Measurements from ENCODE around the gene CFAP58. TPM values are rescaled to one million over a fixed set of nuclear protein-coding genes. Genes with fewer than 3 reads are reported as not detected.

CFAP58 gene
- total and polyA plus RNA-seq, 2 of the 13 experiments (the other 11 are each of a cell fraction or from before 2014, with no cell fraction given) = 0.03 TPM; not detected in 1

DNA sequence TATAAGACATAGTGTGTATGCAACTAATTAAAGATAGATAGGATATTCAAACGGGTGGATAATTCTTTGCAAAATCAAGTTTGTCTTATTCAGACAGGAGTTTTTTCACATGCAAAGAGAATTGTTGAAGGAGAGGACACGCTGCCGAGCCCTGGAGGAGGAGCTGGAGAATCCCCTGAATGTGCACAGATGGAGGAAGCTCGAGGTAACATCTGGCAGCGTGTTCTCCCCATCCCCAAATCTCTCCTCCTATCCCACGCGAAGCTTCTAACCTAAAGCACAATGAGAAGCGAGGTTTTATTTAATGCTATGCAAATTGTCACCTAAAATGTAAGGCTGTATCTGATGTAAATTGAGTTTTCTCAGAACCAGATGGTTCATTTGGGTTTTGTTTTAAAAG, 50.0 kb downstream of the CFAP58 start (continued):
- TF ChIP-seq, protein P1, sequence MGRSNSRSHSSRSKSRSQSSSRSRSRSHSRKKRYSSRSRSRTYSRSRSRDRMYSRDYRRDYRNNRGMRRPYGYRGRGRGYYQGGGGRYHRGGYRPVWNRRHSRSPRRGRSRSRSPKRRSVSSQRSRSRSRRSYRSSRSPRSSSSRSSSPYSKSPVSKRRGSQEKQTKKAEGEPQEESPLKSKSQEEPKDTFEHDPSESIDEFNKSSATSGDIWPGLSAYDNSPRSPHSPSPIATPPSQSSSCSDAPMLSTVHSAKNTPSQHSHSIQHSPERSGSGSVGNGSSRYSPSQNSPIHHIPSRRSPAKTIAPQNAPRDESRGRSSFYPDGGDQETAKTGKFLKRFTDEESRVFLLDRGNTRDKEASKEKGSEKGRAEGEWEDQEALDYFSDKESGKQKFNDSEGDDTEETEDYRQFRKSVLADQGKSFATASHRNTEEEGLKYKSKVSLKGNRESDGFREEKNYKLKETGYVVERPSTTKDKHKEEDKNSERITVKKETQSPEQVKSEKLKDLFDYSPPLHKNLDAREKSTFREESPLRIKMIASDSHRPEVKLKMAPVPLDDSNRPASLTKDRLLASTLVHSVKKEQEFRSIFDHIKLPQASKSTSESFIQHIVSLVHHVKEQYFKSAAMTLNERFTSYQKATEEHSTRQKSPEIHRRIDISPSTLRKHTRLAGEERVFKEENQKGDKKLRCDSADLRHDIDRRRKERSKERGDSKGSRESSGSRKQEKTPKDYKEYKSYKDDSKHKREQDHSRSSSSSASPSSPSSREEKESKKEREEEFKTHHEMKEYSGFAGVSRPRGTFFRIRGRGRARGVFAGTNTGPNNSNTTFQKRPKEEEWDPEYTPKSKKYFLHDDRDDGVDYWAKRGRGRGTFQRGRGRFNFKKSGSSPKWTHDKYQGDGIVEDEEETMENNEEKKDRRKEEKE (IDR thresholded peaks at IDR 0.05) = no peak

DNA sequence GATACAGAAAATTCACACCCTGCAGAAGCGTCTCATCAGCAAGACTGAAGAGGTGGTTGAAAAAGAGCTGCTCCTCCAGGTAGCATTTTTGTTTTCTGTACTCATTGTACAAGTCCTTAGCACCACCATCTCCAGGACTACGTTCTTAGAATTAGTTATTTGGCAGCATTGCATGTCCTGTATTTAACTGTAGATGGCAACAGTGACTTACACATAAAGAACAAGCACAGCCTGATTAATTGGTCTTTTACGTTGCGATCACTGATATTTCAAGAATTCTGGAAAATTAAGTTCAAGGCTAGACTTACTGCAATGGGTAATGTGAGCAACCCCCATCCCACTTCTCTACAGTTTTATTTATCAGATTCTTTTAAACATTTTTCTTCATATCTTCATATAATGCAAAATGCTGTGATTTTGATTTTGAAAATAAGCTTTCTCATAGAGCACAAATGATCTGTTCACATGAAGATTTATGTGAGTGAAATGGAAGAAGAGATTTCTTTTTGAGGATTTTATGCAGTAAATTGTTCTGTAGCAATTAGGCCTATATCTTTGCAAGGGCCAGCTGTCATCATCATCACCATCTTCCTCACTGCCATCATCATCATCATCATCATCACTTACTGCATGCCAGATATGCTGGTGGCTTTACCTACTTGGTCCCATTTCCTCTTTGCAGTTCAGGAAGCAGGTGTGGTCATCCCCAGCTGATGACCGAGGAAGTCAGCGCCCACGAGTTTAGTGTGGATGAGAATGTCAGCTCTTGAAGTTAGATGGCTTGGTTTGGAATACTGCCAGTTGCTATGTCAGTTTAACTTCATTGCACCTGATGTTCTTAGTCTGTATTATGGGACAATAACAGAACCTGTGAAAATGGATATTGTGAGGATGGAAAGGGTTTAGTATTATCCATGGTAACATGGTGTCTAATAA, 53.4 kb downstream of the CFAP58 start:
- DNase-seq (ENCODE audit: low spot score) = peak; percentile 17
- no peaks in the 10 kb centered on the region for H4K20me1 ChIP-seq (ENCODE audit: insufficient read depth, low read length)
- POLR2A ChIA-PET = no interaction called here
- TF ChIP-seq, protein P2, sequence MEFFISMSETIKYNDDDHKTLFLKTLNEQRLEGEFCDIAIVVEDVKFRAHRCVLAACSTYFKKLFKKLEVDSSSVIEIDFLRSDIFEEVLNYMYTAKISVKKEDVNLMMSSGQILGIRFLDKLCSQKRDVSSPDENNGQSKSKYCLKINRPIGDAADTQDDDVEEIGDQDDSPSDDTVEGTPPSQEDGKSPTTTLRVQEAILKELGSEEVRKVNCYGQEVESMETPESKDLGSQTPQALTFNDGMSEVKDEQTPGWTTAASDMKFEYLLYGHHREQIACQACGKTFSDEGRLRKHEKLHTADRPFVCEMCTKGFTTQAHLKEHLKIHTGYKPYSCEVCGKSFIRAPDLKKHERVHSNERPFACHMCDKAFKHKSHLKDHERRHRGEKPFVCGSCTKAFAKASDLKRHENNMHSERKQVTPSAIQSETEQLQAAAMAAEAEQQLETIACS (CRISPR knock-in tag; IDR thresholded peaks at IDR 0.05) = no peak
- TF ChIP-seq CREB1 (IDR thresholded peaks at IDR 0.05) (peak; percentile 66; the same call in 1 of the 2 replicates), CREB1 (CRISPR knock-in tag; IDR thresholded peaks at IDR 0.05) (no peak), XRCC5 (optimal IDR thresholded peaks at IDR 0.05; ENCODE audit: low read length) (no peak), ZNF44 (CRISPR knock-in tag; IDR thresholded peaks at IDR 0.05) (no peak), TBL1XR1 (IDR thresholded peaks at IDR 0.05; ENCODE audit: borderline replicate concordance, low read length, partially characterized antibody) (no peak), CAMTA2 (CRISPR knock-in tag; IDR thresholded peaks at IDR 0.05; ENCODE audit: borderline replicate concordance) (no peak), FOXA1 (IDR thresholded peaks at IDR 0.05) (no peak), FOXA1 (CRISPR knock-in tag; IDR thresholded peaks at IDR 0.05) (no peak), HNF4G (IDR thresholded peaks at IDR 0.05; ENCODE audit: borderline replicate concordance, low read depth, low read length) (no peak), HNF4G (CRISPR knock-in tag; IDR thresholded peaks at IDR 0.05; ENCODE audit: borderline replicate concordance, low read depth) (no peak), STAG1 (CRISPR knock-in tag; IDR thresholded peaks at IDR 0.05) (peak; percentile 66), ZNF629 (CRISPR knock-in tag; conservative IDR thresholded peaks at IDR 0.05) (no peak)
- TF ChIP-seq, protein P3, sequence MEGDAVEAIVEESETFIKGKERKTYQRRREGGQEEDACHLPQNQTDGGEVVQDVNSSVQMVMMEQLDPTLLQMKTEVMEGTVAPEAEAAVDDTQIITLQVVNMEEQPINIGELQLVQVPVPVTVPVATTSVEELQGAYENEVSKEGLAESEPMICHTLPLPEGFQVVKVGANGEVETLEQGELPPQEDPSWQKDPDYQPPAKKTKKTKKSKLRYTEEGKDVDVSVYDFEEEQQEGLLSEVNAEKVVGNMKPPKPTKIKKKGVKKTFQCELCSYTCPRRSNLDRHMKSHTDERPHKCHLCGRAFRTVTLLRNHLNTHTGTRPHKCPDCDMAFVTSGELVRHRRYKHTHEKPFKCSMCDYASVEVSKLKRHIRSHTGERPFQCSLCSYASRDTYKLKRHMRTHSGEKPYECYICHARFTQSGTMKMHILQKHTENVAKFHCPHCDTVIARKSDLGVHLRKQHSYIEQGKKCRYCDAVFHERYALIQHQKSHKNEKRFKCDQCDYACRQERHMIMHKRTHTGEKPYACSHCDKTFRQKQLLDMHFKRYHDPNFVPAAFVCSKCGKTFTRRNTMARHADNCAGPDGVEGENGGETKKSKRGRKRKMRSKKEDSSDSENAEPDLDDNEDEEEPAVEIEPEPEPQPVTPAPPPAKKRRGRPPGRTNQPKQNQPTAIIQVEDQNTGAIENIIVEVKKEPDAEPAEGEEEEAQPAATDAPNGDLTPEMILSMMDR (CRISPR knock-in tag; IDR thresholded peaks at IDR 0.05) = peak; percentile 56

More for the DNA sequence above, 53.4 kb downstream of the CFAP58 start:
- Histone ChIP-seq H3K79me2 (ENCODE audit: insufficient read depth, low read length) (no peaks in the 10 kb centered on the region), H3K4me1 (ENCODE audit: insufficient read depth, low read length) (no peaks in the 10 kb centered on the region), H3K27me3 (ENCODE audit: control insufficient read depth in 1 of 2, insufficient read depth in 2 of 2, low read length in 2 of 2) (peaks cover 0 to 11% of the 10 kb centered on the region in 2 experiments; a peak in 2 of 5 replicates), H3K4me2 (ENCODE audit: low read depth, low read length) (no peak overlapping the region), H3K36me3 (replicated peaks in 1 of 2; ENCODE audit: control insufficient read depth in 1 of 2, insufficient read depth in 2 of 2, low read length in 2 of 2) (no peaks in the 10 kb centered on the region), H3K9me3 (ENCODE audit: low read length) (no peaks in the 10 kb centered on the region), H2AFZ (ENCODE audit: low read length) (no peak overlapping the region), H3K27ac (ENCODE audit: extremely low read length, insufficient read depth, low read length) (no peak overlapping the region), H3K9ac (ENCODE audit: insufficient read depth, low read depth, low read length) (no peak overlapping the region), H3K4me3 (replicated peaks in 1 of 3; ENCODE audit: insufficient read depth in 1 of 3, low read depth in 2 of 3, low read length in 3 of 3) (no peak overlapping the region)
- in situ Hi-C loops (cut with HindIII; ENCODE audit: extremely low pct_ligation_motif_present, low pct_unique_long_range_greater_than_20kb) (loop anchor here (10.0 kb wide), 1 partner anchor 208 kb away; no protein-coding TSS in a partner anchor), intact Hi-C loops (cut with micrococcal nuclease; ENCODE audit: unreplicated experiment) (no loop called here)
- BruUV-seq (replicated peaks) = no TSS peak
- peak; percentile 49; the same call in 1 of the 3 replicates for ATAC-seq
- CTCF ChIA-PET (ENCODE audit: low intra/inter-chr PET ratio, low total read pairs) = no interaction called here
- 20% methylated on average over 7 of the region's 7 CpGs for WGBS (ENCODE audit: low lambda C conversion rate)
- no peak for FAIRE-seq
